ENCODE data around the gene PUS1.
"Not testable (repeated sequence)": the region's sequence is repeated elsewhere in the genome, so short reads cannot be mapped to it uniquely, and the experiment has no call there.

PUS1 gene

DNA sequence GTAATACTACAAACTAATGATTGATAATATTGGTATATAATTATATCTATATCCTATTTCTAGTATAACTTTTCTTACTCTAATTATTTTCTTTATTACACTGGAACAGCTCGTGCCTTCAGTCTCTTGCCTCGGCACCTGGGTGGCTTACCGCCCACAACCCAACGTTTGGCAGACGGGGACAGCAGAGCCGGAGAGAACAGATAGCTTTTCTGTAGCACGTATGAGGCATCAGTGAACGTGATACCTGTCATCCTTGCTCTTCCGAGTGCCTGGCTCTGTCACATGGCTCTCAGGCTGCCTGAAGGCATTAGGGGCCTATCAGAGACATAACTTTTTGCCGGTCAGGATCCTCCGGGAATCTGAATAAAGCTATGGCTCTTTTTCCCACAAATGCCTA, 5.5 kb downstream of the PUS1 start:
- DNase-seq (ENCODE audit: low spot score) = no peak

DNA sequence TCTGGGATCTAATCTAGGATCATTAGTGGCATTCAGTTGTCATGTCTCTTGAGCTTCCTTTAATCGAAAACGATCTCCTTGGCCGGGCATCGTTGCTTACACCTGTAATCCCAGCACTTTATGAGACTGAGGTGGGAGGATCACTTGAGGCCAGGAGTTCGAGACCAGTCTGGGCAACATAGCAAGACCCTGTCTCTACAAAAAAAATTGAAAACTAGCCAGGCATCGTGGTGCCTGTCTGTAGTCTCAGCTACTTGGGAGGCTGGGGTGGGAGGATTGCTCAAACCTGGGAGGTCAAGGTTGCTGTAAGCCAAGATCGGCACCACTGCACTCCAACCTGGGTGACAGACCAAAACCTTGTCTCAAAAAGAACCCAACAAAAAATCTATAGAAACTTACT, 9.0 kb downstream of the PUS1 start:
- DNase-seq (ENCODE audit: low spot score) = no peak

DNA sequence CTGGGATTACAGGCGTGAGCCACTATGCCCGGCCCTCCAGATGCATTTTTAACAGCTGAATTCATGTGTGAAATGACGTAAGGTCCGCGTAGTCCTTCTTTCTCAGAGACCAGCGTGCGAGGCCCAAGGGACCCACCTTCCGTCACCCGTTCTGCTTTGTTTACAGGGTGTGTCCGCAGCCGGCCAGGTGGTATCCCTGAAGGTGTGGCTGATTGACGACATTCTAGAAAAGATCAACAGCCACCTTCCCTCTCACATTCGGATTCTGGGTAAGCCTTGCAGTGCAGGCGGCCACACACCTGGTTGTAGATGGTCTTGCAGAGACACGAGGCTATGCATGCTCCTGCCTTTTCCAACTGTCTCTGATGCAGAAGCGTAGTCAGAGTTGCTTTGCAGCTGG, 9.9 kb downstream of the PUS1 start:
- no peak for DNase-seq (ENCODE audit: low spot score)

DNA sequence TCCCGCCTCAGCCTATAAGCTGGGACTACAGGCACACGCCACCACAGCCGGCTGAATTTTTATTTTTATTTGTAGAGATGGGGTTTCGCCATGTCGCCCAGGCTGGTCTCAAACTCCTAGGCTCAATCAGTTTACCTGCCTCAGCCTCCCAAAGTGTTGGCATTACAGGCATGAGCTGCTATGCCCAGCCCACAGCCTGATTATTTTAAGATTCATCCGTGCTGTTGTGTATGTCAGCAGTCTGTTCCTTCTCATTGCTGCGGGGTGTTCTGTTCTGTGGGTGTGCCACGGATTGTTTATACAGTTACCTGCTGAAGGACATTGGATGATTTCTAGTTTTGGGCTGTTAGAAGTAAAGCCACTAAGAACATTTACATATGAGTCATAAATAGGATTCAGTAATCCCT, 11.1 kb downstream of the PUS1 start:
- DNase-seq (ENCODE audit: low spot score) = no peak

DNA sequence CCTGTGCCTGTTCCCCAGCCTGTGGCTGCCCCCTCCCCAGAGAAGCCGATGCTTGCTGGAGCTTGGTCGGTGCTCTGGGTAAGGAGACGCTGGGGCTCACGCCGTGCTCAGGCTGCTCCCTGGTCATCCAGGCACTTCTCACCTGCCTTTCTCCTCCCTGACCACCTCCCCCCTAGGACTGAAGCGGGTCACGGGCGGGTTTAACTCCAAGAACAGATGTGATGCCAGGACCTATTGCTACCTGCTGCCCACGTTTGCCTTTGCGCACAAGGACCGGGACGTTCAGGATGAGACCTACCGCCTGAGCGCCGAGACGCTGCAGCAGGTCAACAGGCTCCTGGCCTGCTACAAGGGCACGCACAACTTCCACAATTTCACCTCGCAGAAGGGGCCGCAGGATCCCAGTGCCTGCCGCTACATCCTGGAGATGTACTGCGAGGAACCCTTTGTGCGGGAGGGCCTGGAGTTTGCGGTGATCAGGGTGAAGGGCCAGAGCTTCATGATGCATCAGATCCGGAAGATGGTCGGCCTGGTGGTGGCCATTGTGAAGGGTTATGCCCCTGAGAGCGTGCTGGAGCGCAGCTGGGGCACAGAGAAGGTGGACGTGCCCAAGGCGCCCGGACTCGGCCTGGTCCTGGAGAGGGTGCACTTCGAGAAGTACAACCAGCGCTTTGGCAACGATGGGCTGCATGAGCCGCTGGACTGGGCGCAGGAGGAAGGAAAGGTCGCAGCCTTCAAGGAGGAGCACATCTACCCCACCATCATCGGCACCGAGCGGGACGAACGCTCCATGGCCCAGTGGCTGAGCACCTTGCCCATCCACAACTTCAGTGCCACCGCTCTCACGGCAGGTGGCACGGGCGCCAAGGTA, 12.3 kb downstream of the PUS1 start:
- DNase-seq (ENCODE audit: low spot score) = no peak

DNA sequence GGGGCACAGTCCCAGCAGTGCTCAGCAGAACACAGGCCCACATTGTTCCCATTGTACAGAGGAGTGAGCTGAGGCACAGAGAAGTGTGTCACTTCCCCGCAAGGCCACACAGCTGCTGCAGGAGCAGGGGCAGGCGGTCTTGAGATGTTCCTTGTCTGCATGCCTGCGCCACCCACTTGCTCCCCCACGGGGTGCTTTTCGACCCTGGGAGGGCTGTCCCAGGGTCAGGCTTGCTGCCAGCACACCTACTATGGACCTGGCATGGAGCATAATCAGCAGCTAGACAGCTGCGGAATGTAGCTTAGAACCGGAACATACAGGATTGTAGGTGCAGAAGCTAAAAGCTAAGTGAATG, 12.9 kb downstream of the PUS1 start:
- DNase-seq (ENCODE audit: low spot score) = no peak

DNA sequence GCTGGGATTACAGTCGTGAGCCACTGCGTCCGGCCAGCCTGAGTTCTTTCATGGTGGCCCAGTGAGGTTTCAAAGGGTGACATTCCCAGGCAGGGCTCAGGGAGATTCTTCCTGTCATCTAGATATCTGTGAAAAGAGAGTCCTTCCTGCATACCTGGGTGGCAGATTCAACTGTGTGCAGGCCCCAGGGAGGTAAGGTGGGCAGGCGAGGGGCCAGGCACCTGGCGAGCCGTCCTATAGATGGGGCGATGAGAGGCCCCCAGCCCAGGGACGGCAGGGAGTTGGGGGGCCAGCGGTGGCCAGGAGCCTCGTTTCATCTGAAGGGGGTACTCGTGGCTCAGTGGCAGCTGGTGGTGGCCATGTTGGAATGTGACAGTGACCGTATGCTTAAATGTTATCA, 13.6 kb downstream of the PUS1 start:
- DNase-seq (ENCODE audit: low spot score) = no peak

DNA sequence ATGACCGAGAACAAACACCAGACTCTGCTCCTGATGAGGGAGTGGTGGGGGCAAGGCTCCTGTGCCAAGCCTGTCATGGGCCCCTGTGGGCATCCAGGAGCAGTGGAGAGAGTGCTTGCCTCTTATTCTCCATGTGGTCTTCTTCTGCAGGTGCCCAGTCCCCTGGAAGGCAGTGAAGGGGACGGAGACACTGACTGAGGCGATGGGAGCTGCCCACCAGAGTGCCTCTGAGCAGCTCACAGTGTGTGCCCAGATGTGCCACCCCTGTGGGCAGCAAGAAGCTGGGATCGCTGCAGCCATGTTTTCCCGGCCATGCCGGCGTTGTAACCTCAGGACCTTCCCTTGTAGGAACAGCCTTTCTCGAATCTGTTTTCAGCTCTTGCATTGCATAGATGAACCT, 14.3 kb downstream of the PUS1 start:
- DNase-seq (ENCODE audit: low spot score) = no peak

DNA sequence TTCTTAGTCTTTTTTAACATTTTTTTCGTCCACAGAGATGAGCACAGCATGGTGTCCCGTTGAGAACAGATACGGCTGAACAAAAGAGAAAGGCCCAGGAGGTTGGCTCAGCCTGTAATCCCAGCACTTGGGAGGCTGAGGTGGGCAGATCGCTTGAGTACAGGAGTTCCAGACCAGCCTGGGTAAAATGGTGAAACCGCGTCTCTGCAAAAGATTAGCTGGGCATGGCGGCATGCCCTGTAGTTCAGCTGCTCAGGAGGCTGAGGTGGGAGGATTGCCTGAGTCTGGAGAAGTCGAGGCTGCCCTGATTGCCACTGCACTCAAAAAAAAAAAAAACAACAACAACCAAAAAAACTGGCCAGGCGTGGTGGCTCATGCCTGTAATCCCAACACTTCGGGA, 14.8 kb downstream of the PUS1 start:
- no peak for DNase-seq (ENCODE audit: low spot score)

DNA sequence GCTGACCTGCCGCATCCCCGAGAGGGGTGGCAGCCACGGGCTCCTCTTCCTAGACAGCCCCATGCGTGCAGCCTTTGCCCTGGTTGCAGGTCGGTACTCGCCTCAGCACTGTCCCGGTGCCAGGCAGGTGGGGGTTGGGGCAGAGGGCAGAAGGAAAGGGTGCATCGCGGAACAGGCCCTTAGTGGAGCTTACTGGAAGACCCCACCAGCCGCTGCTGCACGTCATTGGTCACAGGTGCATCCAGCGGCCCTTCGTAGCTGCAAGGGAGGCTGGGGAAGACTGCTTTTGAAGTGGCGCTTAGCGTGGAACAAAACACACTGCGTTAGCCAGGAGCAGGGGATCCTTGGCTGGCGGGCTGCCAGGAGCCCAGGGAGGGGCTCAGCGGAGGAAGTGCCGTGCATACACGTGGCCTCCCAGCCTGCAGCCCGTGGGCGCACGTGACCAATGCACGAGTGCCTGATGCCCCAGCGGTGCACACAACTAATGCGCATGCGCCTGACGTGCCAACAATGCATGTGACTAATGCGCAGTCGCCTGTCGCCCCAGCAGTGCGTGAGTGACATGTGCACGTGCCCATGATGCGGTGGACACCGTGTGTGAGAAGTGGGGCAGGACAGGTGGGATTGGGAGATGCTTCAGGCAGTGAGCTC, 15.7 kb downstream of the PUS1 start:
- no peak for DNase-seq (ENCODE audit: low spot score)

DNA sequence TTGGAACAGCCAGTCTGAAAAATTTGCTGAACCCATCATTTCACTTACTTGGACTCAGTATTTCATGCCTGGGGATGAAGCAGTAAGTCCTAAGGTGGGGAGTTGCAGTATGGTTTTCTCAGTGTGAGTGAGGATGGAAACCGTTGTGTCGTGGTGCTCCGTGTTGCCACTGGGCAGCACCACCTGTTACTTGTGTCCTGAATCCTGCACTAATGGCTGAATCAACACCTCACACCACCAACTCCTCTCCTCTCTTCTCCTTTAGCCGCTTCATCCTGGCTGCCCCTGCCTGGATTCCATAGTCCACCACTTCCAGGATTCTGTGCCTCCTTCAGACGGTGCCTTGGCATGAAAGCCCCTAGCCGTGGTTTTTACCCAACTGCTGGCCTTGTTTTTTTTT, 17.7 kb downstream of the PUS1 start:
- DNase-seq (ENCODE audit: low spot score) = no peak

DNA sequence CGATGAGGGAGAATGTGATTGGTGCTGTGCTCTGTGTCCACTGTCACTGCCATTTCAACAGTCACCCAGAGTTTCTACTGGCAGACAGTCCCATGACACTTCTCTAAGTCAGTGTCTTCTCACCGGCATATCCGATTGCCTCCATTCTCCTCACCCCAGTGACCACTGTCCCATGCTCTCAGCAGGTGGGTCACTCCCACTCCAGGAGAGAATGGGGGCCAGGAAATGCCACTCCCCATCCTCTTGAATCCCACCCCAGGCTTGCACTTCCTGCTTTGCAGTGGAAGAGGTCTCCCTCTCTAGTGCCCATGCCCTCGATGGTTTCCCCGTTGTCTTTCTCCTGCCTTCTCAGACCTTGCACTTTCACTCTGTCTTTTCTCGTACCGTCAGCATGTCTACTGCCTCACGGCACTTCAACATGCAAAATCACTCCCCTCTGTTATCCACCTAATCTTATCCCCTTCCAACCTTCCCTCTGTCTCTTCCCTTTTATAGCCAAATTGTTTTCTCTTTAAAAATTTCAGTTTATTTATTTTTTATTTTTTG, 18.5 kb downstream of the PUS1 start:
- no peak for DNase-seq (ENCODE audit: low spot score)

DNA sequence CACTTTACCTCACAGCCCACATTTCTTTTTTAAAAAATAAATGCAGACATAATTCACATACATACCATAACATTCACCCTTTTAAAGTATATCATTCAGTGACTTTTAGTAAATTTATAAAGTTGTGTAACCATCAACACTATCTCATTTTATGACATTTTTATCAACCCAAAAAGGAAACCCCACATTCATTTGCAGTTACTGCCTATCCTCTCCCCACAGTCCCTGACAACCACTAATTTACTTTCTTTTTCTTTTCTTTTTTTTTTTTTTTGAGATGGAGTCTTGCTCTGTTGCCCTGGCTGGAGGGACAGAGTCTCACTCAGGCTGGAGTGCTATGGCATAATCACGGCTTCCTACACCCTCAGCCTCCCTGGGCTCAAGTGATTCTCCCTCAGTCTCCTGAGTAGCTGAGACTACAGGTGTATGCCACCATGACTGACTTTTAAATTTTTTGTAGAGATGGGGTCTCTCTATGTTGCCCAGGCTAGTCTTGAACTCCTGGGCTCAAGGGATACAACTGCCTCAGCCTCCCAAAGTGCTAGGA, 19.2 kb downstream of the PUS1 start:
- no peak for DNase-seq (ENCODE audit: low spot score)

DNA sequence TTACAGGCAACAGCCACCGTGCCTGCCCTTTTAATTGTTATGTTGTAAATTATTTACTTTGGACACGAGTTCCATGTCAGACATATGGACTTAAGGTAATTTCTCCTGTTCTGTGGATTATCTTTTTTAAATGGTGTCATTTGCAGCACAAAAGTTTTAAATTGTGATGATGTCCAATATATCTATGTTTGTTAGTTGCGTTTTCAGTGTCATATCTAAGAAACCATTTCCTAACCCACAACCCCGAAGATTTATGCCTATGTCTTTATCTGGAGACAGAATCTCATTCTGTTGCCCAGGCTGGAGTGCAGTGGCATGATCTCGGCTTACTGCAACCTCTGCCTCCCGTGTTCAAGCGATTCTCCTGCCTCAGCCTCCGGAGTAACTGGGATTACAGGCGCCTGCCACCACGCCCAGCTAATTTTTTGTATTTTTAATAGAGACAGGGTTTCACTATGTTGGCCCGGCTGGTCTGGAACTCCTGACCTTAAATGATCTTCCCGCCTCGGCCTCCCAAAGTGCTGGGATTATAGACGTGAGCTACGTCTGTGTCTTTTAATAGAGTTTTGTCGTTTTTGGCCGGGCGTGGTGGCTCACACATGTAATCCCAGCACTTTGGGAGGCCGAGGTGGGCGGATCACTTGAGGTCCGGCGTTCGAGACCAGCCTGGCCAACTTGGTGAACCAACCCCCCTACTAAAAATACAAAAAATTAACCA, 19.8 kb downstream of the PUS1 start:
- not testable (repeated sequence) for DNase-seq (ENCODE audit: low spot score)

DNA sequence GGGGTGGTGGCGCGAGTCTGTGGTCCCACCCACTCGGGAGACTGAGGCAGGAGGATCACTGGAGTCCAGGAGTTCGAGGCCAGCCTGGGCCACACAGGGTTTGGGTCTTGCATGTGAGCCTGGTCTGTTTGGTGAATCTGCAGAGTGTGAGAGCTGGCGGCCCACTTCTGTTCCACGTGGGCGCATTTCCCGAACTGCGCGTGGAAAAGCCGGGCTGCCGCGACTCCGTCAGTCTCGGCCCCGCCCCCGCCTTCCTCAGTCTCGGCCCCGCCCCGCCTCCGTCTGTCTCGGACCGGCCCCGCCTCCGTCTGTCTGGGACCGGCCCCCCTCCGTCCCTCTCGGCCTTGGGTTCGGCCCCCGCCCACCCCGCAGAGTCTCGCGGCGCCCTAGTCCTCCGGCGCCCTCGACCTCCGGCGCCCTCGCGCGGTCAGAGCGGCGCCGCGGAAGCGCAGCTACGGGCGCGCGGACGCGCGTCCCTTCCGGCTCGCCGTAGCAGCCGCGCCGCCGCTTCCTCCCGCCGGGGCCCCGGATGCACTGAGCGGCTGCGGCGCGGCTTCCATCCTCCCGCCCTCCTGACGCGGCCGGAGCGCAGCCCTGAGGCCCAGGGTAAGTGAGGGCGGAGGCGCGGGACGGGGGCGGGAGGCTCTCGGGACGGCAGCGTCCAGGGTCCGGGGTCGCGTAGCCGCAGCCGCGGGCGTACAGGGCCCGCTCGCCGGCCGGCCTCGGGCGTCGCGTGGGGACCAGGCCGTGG, 20.5 kb downstream of the PUS1 start, which contains the start of gene EP400:
Gene EP400, plus strand, starts transcription at position 512 of the 751 bp plus-strand sequence. CDS start 10,678 bp downstream, outside the sequence.
- DNase-seq (ENCODE audit: low spot score) = peak; percentile 96

DNA sequence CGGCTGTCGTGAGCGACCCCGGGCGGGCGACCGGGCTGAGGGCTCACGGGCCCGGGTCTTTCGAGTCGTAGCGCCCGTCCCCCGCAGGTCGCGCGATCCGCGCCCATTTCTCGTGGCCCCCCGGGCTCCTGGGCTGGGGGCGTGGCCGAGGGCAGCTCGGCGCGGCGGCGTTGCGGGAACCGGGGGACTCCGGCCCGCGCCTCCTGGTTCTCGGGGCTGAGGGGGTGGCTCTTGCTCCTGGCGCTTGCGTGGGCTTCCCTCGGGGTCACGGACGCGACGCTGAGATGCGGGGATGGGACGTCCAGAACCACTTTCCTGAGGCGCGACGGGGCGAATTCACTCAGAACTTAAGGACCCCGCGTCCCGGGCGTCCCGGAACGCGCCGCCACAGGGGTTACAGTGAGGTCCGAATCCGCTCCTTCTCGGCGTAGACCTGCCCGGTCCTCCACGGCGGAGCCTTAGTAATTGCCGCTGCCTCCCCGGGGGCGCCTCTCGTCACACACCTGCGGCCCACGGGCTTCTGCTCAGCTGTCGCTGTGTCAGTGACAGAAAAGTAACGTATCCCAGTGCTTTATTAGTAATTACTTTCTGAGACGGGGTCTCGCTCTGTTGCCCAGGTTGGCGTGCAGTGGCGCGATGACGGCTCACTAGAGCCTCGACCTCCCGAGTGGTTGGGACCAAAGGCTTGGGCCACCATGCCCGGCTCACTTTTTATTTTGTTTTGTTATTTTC, 21.3 kb downstream of the PUS1 start:
- no peak for DNase-seq (ENCODE audit: low spot score)

DNA sequence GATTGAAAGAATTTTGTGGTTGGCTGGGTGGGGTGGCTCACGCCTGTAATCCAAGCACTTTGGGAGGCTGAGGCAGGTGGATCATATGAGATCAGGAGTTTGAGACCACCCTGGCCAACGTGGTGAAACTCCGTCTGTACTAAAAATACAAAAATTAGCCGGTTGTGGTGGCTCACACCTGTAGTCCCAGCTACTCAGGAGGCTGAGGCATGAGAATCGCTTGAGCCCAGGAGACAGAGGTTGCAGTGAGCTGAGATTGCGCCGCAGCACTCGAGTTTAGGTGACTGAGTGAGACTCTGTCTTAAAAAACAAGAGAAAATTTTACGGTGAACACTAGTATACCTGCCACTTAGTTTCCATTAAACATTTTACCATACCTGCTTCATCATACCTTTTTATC, 24.7 kb downstream of the PUS1 start:
- not testable (repeated sequence) for DNase-seq (ENCODE audit: low spot score)

DNA sequence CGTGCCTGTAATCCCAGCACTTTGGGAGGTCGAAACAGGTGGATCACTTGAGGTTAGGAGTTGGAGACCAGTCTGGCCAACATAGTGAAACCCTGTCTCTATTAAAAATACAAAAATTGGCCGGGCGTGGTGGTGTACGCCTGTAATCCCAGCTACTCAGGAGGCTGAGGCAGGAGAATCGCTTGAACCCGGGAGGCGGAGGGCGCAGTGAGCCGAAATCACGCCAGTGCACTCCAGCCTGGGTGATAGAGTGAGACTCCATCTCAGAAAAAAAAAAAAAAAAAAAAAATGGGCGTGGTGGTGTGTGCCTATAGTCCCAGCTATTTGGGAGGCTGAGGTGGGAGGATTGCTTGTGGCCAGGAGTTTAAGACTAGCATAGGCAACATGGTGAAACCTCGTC, 25.4 kb downstream of the PUS1 start:
- not testable (repeated sequence) for DNase-seq (ENCODE audit: low spot score)

DNA sequence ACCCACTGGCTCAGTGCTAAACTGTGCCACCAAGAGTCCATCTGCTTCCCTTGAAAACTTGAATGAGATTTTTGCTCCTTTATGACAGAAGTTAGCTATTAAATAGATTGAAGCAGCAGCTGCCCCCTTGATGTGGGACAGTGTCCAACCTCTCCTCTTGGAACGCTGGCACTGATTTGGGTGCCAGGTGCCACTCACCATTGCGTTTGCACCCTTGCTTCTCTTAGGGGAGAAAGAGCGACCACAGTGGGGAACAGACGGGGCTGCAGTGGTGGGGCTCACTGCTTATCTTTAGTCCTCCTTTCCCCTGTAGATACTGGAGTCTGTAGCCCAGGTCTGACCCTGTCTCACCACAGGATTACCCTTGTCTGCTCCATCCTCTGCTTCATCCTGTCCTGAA, 30.0 kb downstream of the PUS1 start:
- no peak for DNase-seq (ENCODE audit: low spot score)

DNA sequence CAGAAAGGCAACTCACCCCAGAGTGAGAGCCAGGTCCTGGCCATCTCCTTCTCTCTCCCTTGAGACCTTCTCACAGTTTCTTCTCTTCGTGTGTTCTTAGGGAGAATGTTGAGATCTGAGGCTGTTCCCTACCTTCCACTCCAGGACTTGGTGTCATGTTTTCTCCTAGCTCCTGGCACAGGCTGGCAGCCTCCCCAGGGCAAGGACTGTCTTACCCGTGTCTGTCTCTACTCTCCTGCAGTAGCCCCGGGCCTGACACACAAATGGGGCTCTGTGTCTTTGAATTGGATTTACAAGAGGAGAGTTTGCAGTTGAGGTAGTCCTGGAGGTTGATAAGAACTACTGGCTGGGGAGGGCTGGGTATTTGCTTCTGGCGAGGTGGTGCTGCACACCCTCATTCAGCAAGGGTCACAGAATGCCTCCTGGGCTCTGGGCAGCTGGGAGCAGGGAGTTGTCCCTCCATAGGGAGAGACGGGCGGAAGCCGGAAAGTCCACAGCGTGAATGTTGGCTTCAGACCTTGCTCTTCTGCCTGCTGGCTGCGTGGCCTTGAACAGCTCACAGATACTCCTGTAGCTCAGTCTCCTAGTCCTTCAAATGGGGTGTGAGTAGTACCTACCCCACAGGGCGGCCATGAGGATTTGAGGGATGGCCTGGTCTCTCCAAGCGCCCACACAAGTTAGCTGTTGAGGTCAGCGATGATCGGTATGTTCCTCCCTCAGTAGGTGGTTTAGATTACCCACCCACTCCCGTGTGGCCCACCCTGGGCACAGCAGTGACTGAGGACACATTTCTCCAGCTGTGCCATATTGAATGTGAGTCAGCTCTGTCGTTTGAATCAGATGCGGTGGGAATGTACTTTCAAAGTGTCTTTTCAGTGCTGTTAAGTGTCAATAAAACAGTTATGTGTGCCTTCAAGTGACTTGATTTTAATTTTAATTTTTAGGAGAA, 30.8 kb downstream of the PUS1 start:
- no peak for DNase-seq (ENCODE audit: low spot score)

Data from Ammon's horn (tissue), 1 donor.